OCI-LY7 (cell line): ENCODE results near the gene ANXA3. TPM values are rescaled to one million over a fixed set of nuclear protein-coding genes. Genes with fewer than 3 reads are reported as not detected.

ENCODE experiments used
- BruUV-seq: library from RNA; stranded (reverse); fragments of 400-500 nt; replicated peaks from 2 replicates; lab custom pipeline; 2021; lab: Mats Ljungman, UMichigan
- CTCF ChIA-PET: fragments of 300-600 bp; sonication (Branson Sonifier 250); formaldehyde crosslinking; loops from one replicate; lab custom pipeline; 2022; ENCODE audit warnings: antibody characterized with exemption; ENCODE audit not compliant: unreplicated experiment; lab: Charles Lee
- POLR2A ChIA-PET: fragments of 300-600 bp; sonication (Branson Sonifier 250); formaldehyde crosslinking; loops from one replicate; lab custom pipeline; 2022; ENCODE audit warnings: antibody characterized with exemption; lab: Charles Lee
- DNase-seq: peaks from one replicate; pipeline ENCODE4 v3.0.0-alpha.2; 2015; ENCODE audit warnings: low spot score
- H2AFZ ChIP-seq: fragments of 200-600 bp; sonication (generic), shearing (Covaris generic); 2 replicates; pipeline ENCODE4 v1.6.1; 2014; ENCODE audit warnings: mild to moderate bottlenecking, antibody characterized with exemption, low read length, moderate library complexity
- H3K27ac ChIP-seq: fragments of 200-600 bp; sonication (generic); 2 replicates; pipeline ENCODE4 v1.5.1; 2014; ENCODE audit warnings: mixed run types, low read depth, mild to moderate bottlenecking, moderate library complexity, low read length, inconsistent platforms; ENCODE audit not compliant: poor library complexity, severe bottlenecking
- H3K36me3 ChIP-seq: fragments of 200-600 bp; sonication (generic); 2 replicates; pipeline ENCODE4 v1.6.1; 2014; ENCODE audit warnings: mild to moderate bottlenecking, antibody characterized with exemption, low read length, moderate library complexity, mixed read lengths; ENCODE audit not compliant: insufficient read depth
- H3K4me1 ChIP-seq: fragments of 200-600 bp; sonication (generic); 2 replicates; pipeline ENCODE4 v1.5.1; 2014; ENCODE audit warnings: mild to moderate bottlenecking, low read length; ENCODE audit not compliant: insufficient read depth, poor library complexity, severe bottlenecking
- H3K4me2 ChIP-seq: fragments of 200-600 bp; sonication (generic); 2 replicates; pipeline ENCODE4 v1.6.1; 2014; ENCODE audit warnings: mild to moderate bottlenecking, low read length
- H3K4me3 ChIP-seq: fragments of 200-600 bp; sonication (generic); 2 replicates; pipeline ENCODE4 v1.5.1; 2014; ENCODE audit warnings: mild to moderate bottlenecking, low read depth, low read length; ENCODE audit not compliant: poor library complexity, severe bottlenecking
- H3K79me2 ChIP-seq: fragments of 200-600 bp; sonication (generic); 2 replicates; pipeline ENCODE4 v1.6.1; 2016; ENCODE audit warnings: low read depth, mild to moderate bottlenecking, low read length, moderate library complexity, mixed read lengths; ENCODE audit not compliant: insufficient read depth
- H3K9me2 ChIP-seq: fragments of 200-600 bp; sonication (generic); 2 replicates; pipeline ENCODE4 v1.6.1; 2016; ENCODE audit warnings: mild to moderate bottlenecking, low read length, mixed read lengths; ENCODE audit not compliant: insufficient read depth
- H3K9me3 ChIP-seq: fragments of 200-600 bp; sonication (generic); 2 replicates; pipeline ENCODE4 v1.6.1; 2014; ENCODE audit warnings: mild to moderate bottlenecking, mixed run types, low read length, mixed read lengths
- H4K20me1 ChIP-seq: fragments of 200-600 bp; sonication (generic); 2 replicates; pipeline ENCODE4 v1.6.1; 2014; ENCODE audit warnings: mild to moderate bottlenecking, antibody characterized with exemption, low read length, moderate library complexity, mixed read lengths; ENCODE audit not compliant: insufficient read depth
- CTCF ChIP-seq: fragments of 200-600 bp; sonication (generic); conservative IDR thresholded peaks from 2 replicates; pipeline ENCODE4 v1.5.1; 2014; ENCODE audit warnings: mild to moderate bottlenecking, antibody characterized with exemption, low read length, moderate library complexity, mixed read lengths
- EZH2phosphoT487 ChIP-seq: fragments of 200-600 bp; sonication (generic); IDR thresholded peaks from 2 replicates; pipeline ENCODE4 v1.6.1; 2018; ENCODE audit warnings: low read depth, borderline replicate concordance, mild to moderate bottlenecking, mixed run types, antibody characterized with exemption, low read length, moderate library complexity, mixed read lengths
- intact Hi-C: fragments of 100-400 bp; cut with micrococcal nuclease; formaldehyde crosslinking; loops from one replicate; pipeline ENCODE4 v1.10.0; 2022; ENCODE audit not compliant: unreplicated experiment
- total RNA-seq, 2 experiments: library from RNA; depleted of rRNA in 1 of 2; stranded (reverse); fragments of >200 nt in 1 of 2; shearing (Covaris generic) in 1 of 2; gene quantifications; 2 replicates each; pipeline ENCODE4 v1.2.3, GENCODE V29; 2014 to 2022

The ANXA3 gene
- total RNA-seq, 2 experiments from 2014 or later, result not detected

GRCh38 chr4:78568640-78569305 is 17.2 kb downstream of the ANXA3 start:
- TF ChIP-seq CTCF (no peak), EZH2phosphoT487 (no peak)
- Histone ChIP-seq H3K9me3 (no peaks in the 10 kb centered on the region), H4K20me1 (no peaks in the 10 kb centered on the region), H3K4me2 (no peak overlapping the region), H3K79me2 (no peaks in the 10 kb centered on the region), H2AFZ (no peak overlapping the region), H3K4me1 (no peaks in the 10 kb centered on the region), H3K4me3 (no peak overlapping the region), H3K9me2 (no peaks in the 10 kb centered on the region), H3K27ac (no peak overlapping the region), H3K36me3 (no peaks in the 10 kb centered on the region)
- ChIA-PET CTCF (no interaction called here), POLR2A (interaction anchor here (0.7 to 1.3 kb wide), 2 partner anchors 14 to 470 kb away, joined by 3 to 4 read pairs; no protein-coding TSS in a partner anchor)
- no TSS peak for BruUV-seq
- DNase-seq, result no peak
- intact Hi-C loops, result no loop called here

GRCh38 chr4:78569306-78569821 is 17.8 kb downstream of the ANXA3 start:
- intact Hi-C loops, result no loop called here
- H3K36me3 ChIP-seq, result no peaks in the 10 kb centered on the region
- no peaks in the 10 kb centered on the region for H3K9me3 ChIP-seq
- no peaks in the 10 kb centered on the region for H3K9me2 ChIP-seq
- no TSS peak for BruUV-seq
- no peaks in the 10 kb centered on the region for H3K79me2 ChIP-seq
- ChIA-PET CTCF (no interaction called here), POLR2A (interaction anchor here (0.7 kb wide), 2 partner anchors 471 to 598 kb away, joined by 3 read pairs; no protein-coding TSS in a partner anchor)
- H3K4me1 ChIP-seq, result no peaks in the 10 kb centered on the region
- H2AFZ ChIP-seq, result no peak overlapping the region
- no peak overlapping the region for H3K27ac ChIP-seq
- no peak overlapping the region for H3K4me3 ChIP-seq
- H3K4me2 ChIP-seq, result no peak overlapping the region
- DNase-seq, result no peak
- no peak for TF ChIP-seq EZH2phosphoT487
- no peak for TF ChIP-seq CTCF
- H4K20me1 ChIP-seq, result no peaks in the 10 kb centered on the region

GRCh38 chr4:78570117-78570516 is 18.5 kb downstream of the ANXA3 start:
- no TSS peak for BruUV-seq
- ChIA-PET POLR2A (no interaction called here), CTCF (no interaction called here)
- H3K4me2 ChIP-seq, result no peak overlapping the region
- intact Hi-C loops, result no loop called here
- H3K9me3 ChIP-seq, result no peaks in the 10 kb centered on the region
- no peak overlapping the region for H3K4me3 ChIP-seq
- no peaks in the 10 kb centered on the region for H3K36me3 ChIP-seq
- no peak for DNase-seq
- no peaks in the 10 kb centered on the region for H3K9me2 ChIP-seq
- H3K79me2 ChIP-seq, result no peaks in the 10 kb centered on the region
- H4K20me1 ChIP-seq, result no peaks in the 10 kb centered on the region
- H3K27ac ChIP-seq, result no peak overlapping the region
- no peaks in the 10 kb centered on the region for H3K4me1 ChIP-seq
- no peak overlapping the region for H2AFZ ChIP-seq
- TF ChIP-seq EZH2phosphoT487 (no peak), CTCF (no peak)
